GM13976 (cell line): ENCODE results near the gene C1QTNF1.
"Not testable (repeated sequence)": the region's sequence is repeated elsewhere in the genome, so short reads cannot be mapped to it uniquely, and the experiment has no call there.

ENCODE experiments used
- DNase-seq: peaks from one replicate; pipeline ENCODE4 v3.0.0; 2012; ENCODE audit warnings: low spot score
- in situ Hi-C: fragments of 300-500 bp; cut with MboI; formaldehyde crosslinking; loops from one replicate; pipeline ENCODE4 v1.12.0; 2022; ENCODE audit warnings: low sequenced_read_pairs, mixed read lengths, inconsistent platforms; ENCODE audit not compliant: unreplicated experiment
- TF ChIP-seq, protein P1 (sequence below): IDR thresholded peaks from 2 replicates; pipeline ENCODE4 v1.5.1; 2012; ENCODE audit warnings: borderline replicate concordance, mild to moderate bottlenecking; ENCODE audit not compliant: insufficient read depth; ENCODE audit errors: extremely low read depth, missing control alignments, control extremely low read depth

The C1QTNF1 gene

GRCh38 chr17:79020631-79021301 lies 3.2 kb upstream of the C1QTNF1 start:
- no peak for DNase-seq
- TF ChIP-seq, protein P1, sequence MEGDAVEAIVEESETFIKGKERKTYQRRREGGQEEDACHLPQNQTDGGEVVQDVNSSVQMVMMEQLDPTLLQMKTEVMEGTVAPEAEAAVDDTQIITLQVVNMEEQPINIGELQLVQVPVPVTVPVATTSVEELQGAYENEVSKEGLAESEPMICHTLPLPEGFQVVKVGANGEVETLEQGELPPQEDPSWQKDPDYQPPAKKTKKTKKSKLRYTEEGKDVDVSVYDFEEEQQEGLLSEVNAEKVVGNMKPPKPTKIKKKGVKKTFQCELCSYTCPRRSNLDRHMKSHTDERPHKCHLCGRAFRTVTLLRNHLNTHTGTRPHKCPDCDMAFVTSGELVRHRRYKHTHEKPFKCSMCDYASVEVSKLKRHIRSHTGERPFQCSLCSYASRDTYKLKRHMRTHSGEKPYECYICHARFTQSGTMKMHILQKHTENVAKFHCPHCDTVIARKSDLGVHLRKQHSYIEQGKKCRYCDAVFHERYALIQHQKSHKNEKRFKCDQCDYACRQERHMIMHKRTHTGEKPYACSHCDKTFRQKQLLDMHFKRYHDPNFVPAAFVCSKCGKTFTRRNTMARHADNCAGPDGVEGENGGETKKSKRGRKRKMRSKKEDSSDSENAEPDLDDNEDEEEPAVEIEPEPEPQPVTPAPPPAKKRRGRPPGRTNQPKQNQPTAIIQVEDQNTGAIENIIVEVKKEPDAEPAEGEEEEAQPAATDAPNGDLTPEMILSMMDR = no peak
- in situ Hi-C loops = no loop called here

DNA sequence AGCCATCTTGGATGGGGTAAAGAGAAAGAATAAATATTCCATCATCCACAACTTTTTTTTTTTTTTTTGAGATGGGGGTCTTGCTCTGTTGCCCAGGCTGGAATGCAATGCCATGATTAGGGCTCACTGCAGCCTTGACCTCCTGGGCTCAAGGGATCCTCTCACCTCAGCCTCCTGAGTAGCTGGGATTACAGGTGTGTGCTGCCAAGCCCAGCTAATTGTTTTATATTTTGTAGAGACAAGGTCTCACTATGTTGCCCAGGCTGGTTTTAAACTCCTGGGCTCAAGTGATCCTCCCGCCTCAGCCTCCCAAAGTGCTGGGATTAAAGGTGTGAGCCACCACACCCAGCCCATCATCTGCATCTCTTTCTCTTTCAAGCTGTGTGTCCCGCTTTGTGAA lies 2.0 kb upstream of the C1QTNF1 start:
- in situ Hi-C loops, DNase-seq: not testable (repeated sequence)

- TF ChIP-seq, protein P1 = no peak
- in situ Hi-C loops = no loop called here
- DNase-seq = no peak
Measured at GRCh38 chr17:79022507-79022991, 1.4 kb upstream of the C1QTNF1 start.

DNA sequence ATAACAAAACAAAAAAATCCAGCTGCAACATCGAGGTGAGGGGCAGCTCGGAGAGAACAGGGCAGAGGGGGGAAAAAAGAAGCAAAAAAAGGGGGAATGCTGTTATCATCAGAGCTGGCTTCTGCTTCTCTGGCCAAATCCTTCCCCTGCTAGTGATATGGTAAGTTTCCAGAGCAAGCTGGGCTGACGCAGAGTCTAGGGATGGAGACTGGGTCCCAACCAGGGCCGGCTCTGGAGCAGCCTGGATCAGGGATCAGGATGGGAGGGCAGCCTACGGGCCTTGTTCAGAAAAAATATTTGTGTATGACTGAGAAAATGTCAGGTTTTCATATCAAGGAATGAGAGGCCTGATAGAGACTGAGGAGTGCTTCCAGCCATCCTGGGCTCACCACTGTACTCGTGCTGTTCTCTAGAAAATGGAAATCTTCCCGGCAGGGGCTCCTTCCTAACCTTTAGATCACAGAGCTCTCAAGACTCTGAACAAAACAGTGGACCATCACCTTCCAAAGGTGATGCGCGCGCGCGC lies 726 bp upstream of the C1QTNF1 start:
- no peak for DNase-seq
- in situ Hi-C loops = no loop called here

GRCh38 chr17:79024901-79025737 lies 1.1 kb downstream of the C1QTNF1 start:
- TF ChIP-seq, protein P1 = no peak
- in situ Hi-C loops = no loop called here
- no peak for DNase-seq

More for the DNA sequence above, 726 bp upstream of the C1QTNF1 start:
- TF ChIP-seq, protein P1 = no peak

DNA sequence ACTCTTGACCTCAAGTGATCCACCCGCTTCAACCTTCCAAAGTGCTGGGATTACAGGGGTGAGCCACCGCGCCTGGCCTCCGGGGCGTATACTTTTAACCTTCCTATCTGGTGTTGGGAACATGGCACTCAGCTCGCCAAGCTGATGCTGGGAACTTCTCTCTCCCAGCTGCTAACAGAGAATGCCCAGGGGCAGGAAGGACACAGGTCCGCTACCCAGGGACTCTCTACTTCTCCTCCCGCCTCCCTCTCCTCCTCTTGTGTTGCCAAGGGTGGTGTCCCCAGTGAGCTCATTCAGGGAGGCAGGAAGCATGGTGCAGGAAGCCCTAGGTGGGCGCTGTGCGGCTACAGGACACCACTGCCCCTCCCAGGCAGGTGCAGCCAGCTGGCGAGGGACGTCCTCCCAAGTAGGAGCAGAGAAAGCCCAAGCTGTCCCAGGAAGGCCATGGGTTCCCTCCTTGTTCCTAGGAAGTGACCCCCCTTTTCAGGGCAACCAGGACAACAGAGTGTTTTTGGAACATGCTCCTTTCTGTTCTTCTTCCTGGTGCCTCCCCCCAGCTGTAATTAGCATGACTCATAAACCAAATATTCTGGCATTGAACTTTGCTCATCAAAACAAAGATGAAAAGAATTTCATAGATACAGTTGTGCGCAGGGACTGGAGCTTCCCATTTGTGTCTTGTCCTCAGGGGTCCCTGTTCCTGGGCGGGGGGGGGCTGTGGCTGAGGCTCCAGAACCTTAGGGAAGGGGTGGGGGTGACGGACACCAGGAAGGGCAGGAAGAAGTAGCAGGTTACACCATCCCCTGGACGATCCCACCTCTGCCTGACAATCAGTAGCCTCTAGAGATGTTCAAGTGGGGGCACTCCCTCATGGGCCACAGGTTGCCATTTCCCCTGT lies 2.7 kb downstream of the C1QTNF1 start:
- in situ Hi-C loops = no loop called here
- no peak for DNase-seq
- TF ChIP-seq, protein P1 = no peak
